PC-3 (cell line): Measurements from ENCODE around the gene KIF5A.
"Not testable (repeated sequence)": the region's sequence is repeated elsewhere in the genome, so short reads cannot be mapped to it uniquely, and the experiment has no call there.

Source experiments
- CTCF ChIP-seq: fragments of 300-600 bp; sonication (generic); conservative IDR thresholded peaks from 2 replicates; pipeline ENCODE4 v1.5.1; 2017; ENCODE audit warnings: antibody characterized with exemption, low read depth, mild to moderate bottlenecking, low read length
- EZH2 ChIP-seq: fragments of 300-600 bp; sonication (generic); IDR thresholded peaks from one replicate; pipeline ENCODE4 v1.6.1; 2017; ENCODE audit warnings: antibody characterized with exemption, mild to moderate bottlenecking, low read length; ENCODE audit not compliant: unreplicated experiment
- EZH2phosphoT487 ChIP-seq: fragments of 300-600 bp; sonication (generic); IDR thresholded peaks from 2 replicates; pipeline ENCODE4 v1.6.1; 2018; ENCODE audit warnings: mild to moderate bottlenecking, antibody characterized with exemption, low read length, borderline replicate concordance

- not testable (repeated sequence) for TF ChIP-seq CTCF, EZH2, EZH2phosphoT487
Observed at GRCh38 chr12:57506541-57506940, 43.3 kb upstream of the KIF5A start.
